Amniotic stem cell (primary cell): ENCODE data around the gene MCC.

Source experiments
- DNase-seq: peaks from one replicate; lab custom pipeline; 2025; lab: John Stamatoyannopoulos, UW

Gene MCC

DNA sequence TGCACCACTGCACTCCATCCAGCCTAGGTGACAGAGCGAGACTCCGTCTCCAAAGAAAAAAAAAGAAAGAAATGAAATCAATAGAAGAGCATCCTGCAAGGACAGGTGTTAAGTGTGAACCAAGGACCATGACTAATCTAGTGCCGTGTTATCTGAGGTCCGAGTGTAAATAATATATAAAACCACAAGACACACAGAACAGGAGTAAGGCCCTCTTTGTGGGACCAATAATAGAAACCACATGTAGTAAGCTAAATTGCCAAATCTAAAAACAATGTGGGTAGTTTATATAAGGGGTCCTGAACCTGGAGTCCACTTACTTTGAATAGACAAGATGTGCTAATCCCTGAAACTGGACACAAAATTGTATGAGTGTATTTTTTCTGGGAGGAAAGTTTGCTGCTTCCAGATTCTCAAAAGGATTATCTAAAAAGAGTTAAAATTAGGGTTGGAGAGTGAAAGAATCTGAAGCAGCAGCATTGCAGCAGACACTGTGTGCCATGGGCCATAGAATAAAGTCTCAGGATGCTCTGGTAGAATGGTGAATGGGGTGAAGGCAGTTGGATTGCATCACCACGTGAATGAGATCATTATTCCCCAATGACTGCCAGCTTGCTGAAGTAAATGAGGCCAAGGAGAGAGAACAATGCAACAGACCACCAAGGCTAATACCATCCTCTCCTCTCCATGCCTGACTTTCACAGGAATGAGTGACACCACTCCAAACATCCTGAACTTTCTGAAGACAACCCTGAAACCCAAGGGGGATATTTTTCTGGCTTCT, 288.9 kb downstream of the MCC start:
- no peak for DNase-seq

- DNase-seq, result no peak
These were observed 290.6 kb downstream of the MCC start for GRCh38 chr5:113197456-113198200.

DNA sequence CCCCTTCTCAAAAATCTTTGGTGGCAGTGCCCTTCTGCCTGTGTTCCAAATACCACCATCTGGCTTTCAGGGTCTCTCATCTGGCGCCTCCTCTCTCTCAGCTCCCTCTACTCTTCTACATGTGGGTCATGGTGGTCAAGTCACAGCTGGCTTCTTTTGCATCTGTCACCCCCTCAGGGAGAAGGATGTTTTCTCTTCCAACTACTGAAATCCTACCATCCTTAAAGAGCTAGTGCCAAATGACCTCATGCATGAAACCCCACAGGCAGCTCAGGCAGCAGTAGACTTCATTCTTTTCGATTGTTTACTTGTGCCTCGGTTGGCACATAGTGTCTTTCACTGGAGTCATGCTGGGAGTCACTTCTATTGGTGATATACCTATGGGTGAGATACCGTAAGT, 292.5 kb downstream of the MCC start:
- no peak for DNase-seq

GRCh38 chr5:113195251-113195650, 293.0 kb downstream of the MCC start:
- DNase-seq, result no peak

- no peak for DNase-seq
These were observed 293.7 kb downstream of the MCC start for GRCh38 chr5:113194591-113194990.

DNA sequence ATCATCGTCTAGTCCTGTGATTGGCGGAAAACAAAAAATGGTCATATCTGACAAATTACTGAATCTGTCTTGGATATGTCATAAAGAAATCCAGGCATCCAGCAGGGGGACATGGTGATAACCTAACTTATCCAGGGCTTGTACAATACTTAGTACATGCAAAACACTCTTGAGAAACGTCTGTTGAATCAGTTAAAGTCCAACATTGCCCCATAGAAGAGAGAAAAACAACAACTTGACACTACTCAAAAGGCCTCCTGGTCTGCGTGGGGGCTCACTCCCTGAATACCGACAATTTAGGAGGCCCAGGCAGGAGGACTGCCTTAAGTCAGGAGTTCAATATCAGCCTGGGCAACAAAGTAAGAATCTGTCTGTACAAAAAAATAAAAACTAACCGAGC, 294.1 kb downstream of the MCC start:
- no peak for DNase-seq

- DNase-seq, result no peak
These were observed 294.8 kb downstream of the MCC start for GRCh38 chr5:113193311-113193978.

DNA sequence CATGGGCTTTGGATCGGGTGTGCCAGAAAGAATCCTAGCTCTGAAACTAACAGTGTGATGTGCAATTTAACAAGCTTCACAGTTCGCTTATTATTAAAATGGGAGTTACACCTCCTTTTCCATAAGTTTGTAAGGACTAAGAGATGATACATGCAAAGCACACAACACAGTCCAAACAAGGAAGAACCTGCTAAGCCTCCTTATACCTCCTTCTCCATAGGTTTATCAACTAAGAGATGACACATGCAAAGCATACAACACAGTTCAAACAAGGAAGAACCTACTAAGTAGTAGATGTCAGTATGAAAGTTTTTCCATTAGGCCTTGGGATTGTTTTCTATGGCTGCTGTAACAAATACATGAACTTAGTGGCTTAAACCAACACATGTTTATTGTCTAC, 295.7 kb downstream of the MCC start:
- no peak for DNase-seq

DNA sequence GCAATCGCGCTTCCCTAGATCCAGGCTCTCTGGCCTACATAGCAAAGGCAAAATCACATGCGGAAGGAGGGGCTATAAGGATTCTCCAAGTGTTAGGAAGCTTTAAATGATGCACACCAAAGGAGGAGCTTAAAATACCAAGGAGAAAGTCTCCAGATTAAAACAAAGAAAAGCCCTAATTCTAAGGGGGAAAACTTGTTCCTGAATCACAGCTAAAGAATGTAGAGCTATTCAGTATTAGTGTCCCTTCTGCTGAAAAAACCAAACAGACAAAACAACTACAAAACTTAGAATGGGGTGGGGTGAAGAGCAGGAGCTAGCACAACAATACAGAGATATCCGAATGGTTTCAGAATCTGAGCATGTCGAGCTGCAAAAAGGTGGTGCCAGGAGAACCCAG, 297.9 kb downstream of the MCC start:
- DNase-seq, result no peak

DNA sequence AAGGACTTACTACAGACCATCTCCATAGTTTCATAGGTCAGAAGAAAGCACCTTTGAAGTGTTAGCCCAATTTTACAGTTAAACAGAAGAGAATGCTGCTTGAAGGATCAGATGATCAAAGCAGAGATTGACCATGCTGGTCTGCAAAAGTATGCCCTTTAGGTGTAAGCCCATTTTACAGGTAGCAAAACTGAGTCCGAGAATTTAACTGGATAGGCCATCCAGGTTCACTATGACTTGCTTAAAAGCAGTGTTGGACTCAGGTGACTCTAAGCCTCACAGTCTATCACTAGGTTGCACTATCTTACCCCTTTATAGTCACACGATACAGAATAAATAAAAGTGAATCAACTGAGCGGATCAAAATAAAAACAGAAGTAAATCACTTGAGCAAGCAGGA, 299.0 kb downstream of the MCC start:
- DNase-seq, result no peak

- no peak for DNase-seq
These were observed 299.8 kb downstream of the MCC start for GRCh38 chr5:113188436-113188835.

DNA sequence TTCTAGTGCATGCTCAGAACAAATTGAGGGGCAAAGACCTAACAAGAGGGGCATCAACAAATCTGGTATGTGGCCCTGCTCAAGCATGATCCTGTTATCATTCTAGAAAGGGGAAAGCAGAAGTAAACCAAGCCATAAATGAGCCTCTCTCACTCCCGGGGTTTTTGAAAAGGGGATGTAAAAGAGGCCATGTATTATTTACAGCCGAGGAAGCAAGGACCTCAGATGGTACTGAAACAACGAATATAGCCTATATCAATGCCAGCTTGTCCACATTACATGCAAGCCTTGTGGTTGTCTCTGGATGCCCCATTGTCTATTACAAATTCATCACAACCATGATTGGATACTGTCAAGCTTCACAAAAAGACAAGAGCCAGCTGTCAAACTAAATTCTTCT, 300.3 kb downstream of the MCC start:
- DNase-seq, result no peak

DNA sequence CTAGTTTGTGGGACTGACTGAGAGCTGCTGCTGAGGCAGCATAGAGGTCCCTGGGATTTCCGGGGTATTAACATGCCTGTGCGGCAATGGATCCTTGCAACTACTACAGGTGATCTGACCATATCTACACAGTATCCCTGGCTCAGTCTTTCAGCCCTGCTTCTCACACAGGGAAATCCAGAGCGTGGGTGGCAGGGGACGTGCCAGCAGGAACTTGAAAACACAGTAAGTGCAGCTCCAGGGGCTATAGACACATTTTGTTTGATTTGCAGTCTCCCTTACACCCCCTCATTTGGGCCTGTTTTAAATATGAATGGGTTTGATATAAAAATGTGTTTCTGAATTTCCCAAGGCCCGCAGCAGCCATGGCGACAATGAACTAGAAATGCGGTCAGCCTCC, 302.2 kb downstream of the MCC start:
- no peak for DNase-seq

- no peak for DNase-seq
These were observed 304.6 kb downstream of the MCC start for GRCh38 chr5:113183694-113184093.

GRCh38 chr5:113182658-113183344, 305.5 kb downstream of the MCC start:
- DNase-seq, result no peak

GRCh38 chr5:113181853-113182490, 306.3 kb downstream of the MCC start:
- DNase-seq, result no peak

GRCh38 chr5:113181409-113181808, 306.8 kb downstream of the MCC start:
- DNase-seq, result no peak

- no peak for DNase-seq
These were observed 309.1 kb downstream of the MCC start for GRCh38 chr5:113179156-113179555.

DNA sequence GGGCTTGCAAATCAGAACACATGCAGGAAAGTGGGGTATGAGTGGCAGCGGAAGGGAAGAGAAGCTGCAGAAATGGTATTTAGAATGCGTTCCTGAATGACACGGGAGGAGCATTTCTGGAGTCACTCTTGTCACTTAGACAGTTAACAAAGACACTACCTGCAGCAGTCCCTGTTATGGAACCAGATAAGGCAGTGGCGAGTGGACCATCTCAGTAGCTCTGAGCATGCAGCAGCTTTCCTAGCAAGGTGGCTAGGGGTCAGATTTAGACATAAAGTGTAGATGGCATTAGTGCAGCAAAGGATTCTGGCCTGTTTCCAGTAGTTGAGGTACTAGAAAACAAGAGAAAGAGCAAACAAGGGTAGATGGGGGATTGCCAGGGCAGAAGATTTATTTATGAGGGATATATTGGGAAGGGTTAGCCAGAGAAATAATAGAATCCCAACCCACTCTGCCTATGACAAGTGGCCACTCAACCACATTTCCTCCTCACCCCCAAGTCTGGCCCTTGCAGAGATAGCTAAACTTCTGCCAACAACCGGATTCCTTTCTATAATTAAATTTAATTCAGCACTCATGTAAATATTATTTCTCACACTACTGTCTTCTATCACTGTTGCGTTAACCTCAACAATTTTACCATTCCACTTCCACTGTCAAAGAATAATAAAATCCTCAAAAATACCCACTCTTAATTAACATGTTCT, 310.0 kb downstream of the MCC start:
- no peak for DNase-seq

DNA sequence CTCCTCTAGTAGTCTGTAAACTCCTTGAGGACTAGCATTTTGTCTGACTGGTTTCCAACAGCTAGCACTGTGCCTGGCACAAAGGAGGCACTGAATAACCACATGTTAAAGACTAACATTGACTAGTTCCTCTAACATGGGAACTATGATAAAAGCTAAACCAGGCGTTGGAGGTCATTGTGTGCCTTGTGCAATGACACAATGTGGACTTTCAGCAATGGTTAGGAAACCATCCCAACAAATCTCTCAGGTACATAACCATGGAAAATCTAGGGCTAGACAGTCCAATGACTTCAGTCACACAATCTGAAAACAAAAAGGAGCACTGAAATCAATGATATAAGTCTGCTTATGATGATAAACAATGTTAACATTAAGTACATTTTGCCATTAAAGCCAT, 311.0 kb downstream of the MCC start:
- no peak for DNase-seq

- no peak for DNase-seq
These were observed 311.5 kb downstream of the MCC start for GRCh38 chr5:113176734-113177133.
